OCI-LY3 (cell line): ENCODE results near the gene RILPL2.
"Not testable (repeated sequence)": the region's sequence is repeated elsewhere in the genome, so short reads cannot be mapped to it uniquely, and the experiment has no call there.

Experiments
- EZH2phosphoT487 ChIP-seq: fragments of 200-600 bp; shearing (Covaris generic); IDR thresholded peaks from 2 replicates; pipeline ENCODE4 v1.6.1; 2018; ENCODE audit warnings: antibody characterized with exemption, mixed run types, low read depth
- TF ChIP-seq, protein P1 (sequence below): fragments of 200-600, 300-600 bp; sonication (generic); IDR thresholded peaks from 2 replicates; pipeline ENCODE4 v1.5.1; 2014; ENCODE audit warnings: antibody characterized with exemption, low read length, low read depth

DNA sequence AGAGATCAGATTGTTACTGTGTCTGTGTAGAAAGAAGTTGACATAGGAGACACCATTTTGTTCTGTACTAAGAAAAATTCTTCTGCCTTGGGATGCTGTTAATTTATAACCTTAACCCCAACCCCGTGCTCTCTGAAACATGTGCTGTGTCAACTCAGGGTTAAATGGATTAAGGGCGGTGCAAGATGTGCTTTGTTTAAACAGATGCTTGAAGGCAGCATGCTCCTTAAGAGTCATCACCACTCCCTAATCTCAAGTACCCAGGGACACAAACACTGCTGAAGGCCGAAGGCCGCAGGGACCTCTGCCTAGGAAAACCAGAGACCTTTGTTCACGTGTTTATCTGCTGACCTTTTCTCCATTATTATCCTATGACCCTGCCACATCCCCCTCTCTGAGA lies 64.1 kb downstream of the RILPL2 start:
- TF ChIP-seq, protein P1, sequence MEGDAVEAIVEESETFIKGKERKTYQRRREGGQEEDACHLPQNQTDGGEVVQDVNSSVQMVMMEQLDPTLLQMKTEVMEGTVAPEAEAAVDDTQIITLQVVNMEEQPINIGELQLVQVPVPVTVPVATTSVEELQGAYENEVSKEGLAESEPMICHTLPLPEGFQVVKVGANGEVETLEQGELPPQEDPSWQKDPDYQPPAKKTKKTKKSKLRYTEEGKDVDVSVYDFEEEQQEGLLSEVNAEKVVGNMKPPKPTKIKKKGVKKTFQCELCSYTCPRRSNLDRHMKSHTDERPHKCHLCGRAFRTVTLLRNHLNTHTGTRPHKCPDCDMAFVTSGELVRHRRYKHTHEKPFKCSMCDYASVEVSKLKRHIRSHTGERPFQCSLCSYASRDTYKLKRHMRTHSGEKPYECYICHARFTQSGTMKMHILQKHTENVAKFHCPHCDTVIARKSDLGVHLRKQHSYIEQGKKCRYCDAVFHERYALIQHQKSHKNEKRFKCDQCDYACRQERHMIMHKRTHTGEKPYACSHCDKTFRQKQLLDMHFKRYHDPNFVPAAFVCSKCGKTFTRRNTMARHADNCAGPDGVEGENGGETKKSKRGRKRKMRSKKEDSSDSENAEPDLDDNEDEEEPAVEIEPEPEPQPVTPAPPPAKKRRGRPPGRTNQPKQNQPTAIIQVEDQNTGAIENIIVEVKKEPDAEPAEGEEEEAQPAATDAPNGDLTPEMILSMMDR, result not testable (repeated sequence)
- TF ChIP-seq EZH2phosphoT487, result not testable (repeated sequence)
